ENCODE data around the gene CALR3.

DNA sequence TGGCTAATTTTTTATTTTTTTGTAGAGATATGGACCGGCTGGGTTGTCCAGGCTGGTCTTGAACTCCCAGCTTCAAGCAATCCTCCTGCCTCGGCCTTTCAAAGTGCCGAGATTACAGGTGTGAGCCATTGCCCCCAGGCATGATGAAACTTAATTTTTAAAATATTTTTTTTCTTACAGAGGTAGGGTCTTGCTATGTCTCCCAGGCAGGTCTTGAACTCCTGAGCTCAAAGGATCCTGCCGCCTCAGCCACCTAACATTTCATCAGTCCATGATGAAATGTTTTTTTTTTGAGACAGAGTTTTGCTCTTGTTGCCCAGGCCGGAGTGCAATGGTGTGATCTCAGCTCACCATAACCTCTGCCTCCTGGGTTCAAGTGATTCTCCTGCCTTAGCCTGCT, 12.6 kb upstream of the CALR3 start:
- TF ChIP-seq, protein P1, sequence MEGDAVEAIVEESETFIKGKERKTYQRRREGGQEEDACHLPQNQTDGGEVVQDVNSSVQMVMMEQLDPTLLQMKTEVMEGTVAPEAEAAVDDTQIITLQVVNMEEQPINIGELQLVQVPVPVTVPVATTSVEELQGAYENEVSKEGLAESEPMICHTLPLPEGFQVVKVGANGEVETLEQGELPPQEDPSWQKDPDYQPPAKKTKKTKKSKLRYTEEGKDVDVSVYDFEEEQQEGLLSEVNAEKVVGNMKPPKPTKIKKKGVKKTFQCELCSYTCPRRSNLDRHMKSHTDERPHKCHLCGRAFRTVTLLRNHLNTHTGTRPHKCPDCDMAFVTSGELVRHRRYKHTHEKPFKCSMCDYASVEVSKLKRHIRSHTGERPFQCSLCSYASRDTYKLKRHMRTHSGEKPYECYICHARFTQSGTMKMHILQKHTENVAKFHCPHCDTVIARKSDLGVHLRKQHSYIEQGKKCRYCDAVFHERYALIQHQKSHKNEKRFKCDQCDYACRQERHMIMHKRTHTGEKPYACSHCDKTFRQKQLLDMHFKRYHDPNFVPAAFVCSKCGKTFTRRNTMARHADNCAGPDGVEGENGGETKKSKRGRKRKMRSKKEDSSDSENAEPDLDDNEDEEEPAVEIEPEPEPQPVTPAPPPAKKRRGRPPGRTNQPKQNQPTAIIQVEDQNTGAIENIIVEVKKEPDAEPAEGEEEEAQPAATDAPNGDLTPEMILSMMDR (IDR thresholded peaks at IDR 0.05; ENCODE audit: low read depth, low read length, poor library complexity, severe bottlenecking): no peak
- no peak for TF ChIP-seq EZH2phosphoT487 (IDR thresholded peaks at IDR 0.05; ENCODE audit: borderline replicate concordance, low read length)
